Neural cell (in vitro differentiated cells): ENCODE data around the gene SLC6A6. TPM values are rescaled to one million over a fixed set of nuclear protein-coding genes. Genes with fewer than 3 reads are reported as not detected.

Source experiments
- H2AFZ ChIP-seq: fragments of 200-600, 300-800 bp; sonication (generic), shearing (Covaris generic); 2 replicates; pipeline ENCODE4 v1.6.0; 2014; ENCODE audit warnings: low read depth, mild to moderate bottlenecking, antibody characterized with exemption, low read length, moderate library complexity
- H3F3A ChIP-seq: fragments of 200-600 bp; shearing (Covaris generic); 2 replicates; pipeline ENCODE4 v1.6.1; 2016; ENCODE audit warnings: mild to moderate bottlenecking, moderate library complexity, mixed read lengths, antibody characterized with exemption, low read length; ENCODE audit not compliant: insufficient read depth, poor library complexity, severe bottlenecking
- H3K27ac ChIP-seq: fragments of 200-600, 300-800 bp; sonication (generic), shearing (Covaris generic); 2 replicates; pipeline ENCODE4 v1.5.1; 2014; ENCODE audit warnings: mild to moderate bottlenecking, low read length, moderate library complexity
- H3K27me3 ChIP-seq: fragments of 300-800, 200-600 bp; sonication (generic), shearing (Covaris generic); 2 replicates; pipeline ENCODE4 v1.6.0; 2014; ENCODE audit warnings: mild to moderate bottlenecking, low read depth, low read length, moderate library complexity; ENCODE audit not compliant: insufficient read depth
- H3K36me3 ChIP-seq: fragments of 300-800, 200-600 bp; sonication (generic), shearing (Covaris generic); 2 replicates; pipeline ENCODE4 v1.5.1; 2014; ENCODE audit warnings: mild to moderate bottlenecking, antibody characterized with exemption, low read length, moderate library complexity; ENCODE audit not compliant: insufficient read depth
- H3K4me2 ChIP-seq: fragments of 300-800, 200-600 bp; sonication (generic), shearing (Covaris generic); 2 replicates; pipeline ENCODE4 v1.6.0; 2014; ENCODE audit warnings: mild to moderate bottlenecking, low read length
- H3K4me3 ChIP-seq: fragments of 300-800, 200-600 bp; sonication (generic), shearing (Covaris generic); 2 replicates; pipeline ENCODE4 v1.5.1; 2014; ENCODE audit warnings: mild to moderate bottlenecking, low read length, moderate library complexity
- H3K79me2 ChIP-seq: fragments of 200-600 bp; shearing (Covaris generic); replicated peaks from 2 replicates; pipeline ENCODE4 v1.6.0; 2014; ENCODE audit warnings: mild to moderate bottlenecking, low read length, moderate library complexity; ENCODE audit not compliant: insufficient read depth
- H3K9ac ChIP-seq: fragments of 300-800, 200-600 bp; sonication (generic), shearing (Covaris generic); 2 replicates; pipeline ENCODE4 v1.6.1; 2016; ENCODE audit warnings: mild to moderate bottlenecking, low read length, mixed read lengths
- H3K9me2 ChIP-seq: fragments of 200-600 bp; shearing (Covaris generic); 2 replicates; pipeline ENCODE4 v1.6.1; 2016; ENCODE audit warnings: mild to moderate bottlenecking, low read length, mixed read lengths; ENCODE audit not compliant: insufficient read depth
- H3K9me3 ChIP-seq: fragments of 200-600, 300-800 bp; sonication (generic), shearing (Covaris generic); 2 replicates; pipeline ENCODE4 v1.6.1; 2016; ENCODE audit warnings: mild to moderate bottlenecking, mixed run types, low read length, moderate library complexity, mixed read lengths
- H4K20me1 ChIP-seq: fragments of 200-600 bp; shearing (Covaris generic); 2 replicates; pipeline ENCODE4 v1.6.1; 2016; ENCODE audit warnings: mild to moderate bottlenecking, mixed run types; ENCODE audit not compliant: insufficient read depth
- CTCF ChIP-seq: fragments of 450-650 bp; IDR thresholded peaks from 2 replicates; pipeline ENCODE4 v1.5.1; 2014; ENCODE audit warnings: antibody characterized with exemption, mild to moderate bottlenecking, moderate library complexity; ENCODE audit not compliant: poor library complexity, severe bottlenecking
- EP300 ChIP-seq: fragments of 450-650 bp; conservative IDR thresholded peaks from 2 replicates; pipeline ENCODE4 v1.6.1; 2014; ENCODE audit warnings: antibody characterized with exemption, mild to moderate bottlenecking, moderate library complexity; ENCODE audit not compliant: poor library complexity, severe bottlenecking
- EZH2 ChIP-seq: fragments of 200-600, 300-800 bp; shearing (Covaris generic), sonication (generic); IDR thresholded peaks from 2 replicates; pipeline ENCODE4 v1.6.1; 2014; ENCODE audit warnings: antibody characterized with exemption, low read length, borderline replicate concordance, mild to moderate bottlenecking; ENCODE audit not compliant: insufficient read depth, poor library complexity, severe bottlenecking
- MXI1 ChIP-seq: fragments of 450-650 bp; conservative IDR thresholded peaks from 2 replicates; pipeline ENCODE4 v1.6.1; 2014; ENCODE audit warnings: antibody characterized with exemption, mild to moderate bottlenecking; ENCODE audit not compliant: poor library complexity, severe bottlenecking
- POLR2AphosphoS5 ChIP-seq: IDR thresholded peaks from 2 replicates; pipeline ENCODE4 v1.6.1; 2012
- RAD21 ChIP-seq: fragments of 450-650 bp; conservative IDR thresholded peaks from 2 replicates; pipeline ENCODE4 v1.6.1; 2014; ENCODE audit warnings: antibody characterized with exemption, mild to moderate bottlenecking, moderate library complexity
- SMC3 ChIP-seq: fragments of 450-650 bp; conservative IDR thresholded peaks from 2 replicates; pipeline ENCODE4 v1.6.1; 2014; ENCODE audit warnings: antibody characterized with exemption, mild to moderate bottlenecking, moderate library complexity; ENCODE audit not compliant: poor library complexity
- TAF1 ChIP-seq: IDR thresholded peaks from 2 replicates; pipeline ENCODE4 v1.6.1; 2012; ENCODE audit warnings: low read depth
- polyA plus RNA-seq: library from polyadenylated mRNA; depleted of rRNA; stranded (reverse); fragments of >200 nt; gene quantifications from 2 replicates; pipeline ENCODE4 v1.2.3, GENCODE V29; 2014
- TF ChIP-seq, protein P1 (sequence below): IDR thresholded peaks from 2 replicates; pipeline ENCODE4 v1.6.1; 2012; ENCODE audit warnings: borderline replicate concordance

The SLC6A6 gene
- polyA plus RNA-seq, 1 donor from 2014 or later = 15.9 TPM

DNA sequence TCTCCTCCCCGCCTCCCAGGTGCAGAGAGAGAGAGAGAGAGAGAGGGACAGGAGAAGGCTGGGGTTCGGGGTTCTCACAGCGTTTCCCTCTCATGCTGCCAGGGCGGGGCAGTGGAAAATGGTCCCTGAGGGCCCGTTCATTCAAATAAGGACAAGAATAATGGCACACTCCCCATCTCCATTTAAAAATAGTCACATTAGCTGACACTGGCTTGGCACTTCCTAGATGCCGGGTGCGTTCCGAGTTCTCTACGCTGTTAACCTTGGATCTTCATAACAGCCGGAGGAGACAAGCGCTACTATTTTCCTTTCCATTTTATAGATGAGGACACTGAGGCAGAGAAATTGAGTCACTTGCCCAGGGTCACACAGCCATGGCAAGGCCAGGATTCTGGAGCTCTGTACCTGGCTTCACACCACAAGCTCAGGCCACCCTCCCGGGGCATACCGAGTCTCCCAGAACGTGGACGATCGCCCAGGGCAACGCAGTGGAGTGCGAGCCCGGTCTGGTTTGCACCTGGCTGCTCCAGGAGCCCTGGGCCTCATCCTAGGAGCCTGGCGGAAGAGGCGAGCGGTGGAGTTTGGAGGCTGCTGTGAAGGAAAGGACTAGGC, 608 bp upstream of the SLC6A6 start:
- Histone ChIP-seq H3K27me3 (no peaks in the 10 kb centered on the region), H3K9ac (peak overlapping the region; percentile 92)

GRCh38 chr3:14403619-14404155, 1.3 kb downstream of the SLC6A6 start:
- no peaks in the 10 kb centered on the region for H3K27me3 ChIP-seq
- H3K4me2 ChIP-seq = peak overlapping the region; percentile 79
- H3K79me2 ChIP-seq = peaks cover 33% of the 10 kb centered on the region
- no peaks in the 10 kb centered on the region for H3K9me2 ChIP-seq
- peak overlapping the region; percentile 51 for H2AFZ ChIP-seq
- H3F3A ChIP-seq = no peaks in the 10 kb centered on the region
- H3K36me3 ChIP-seq = no peaks in the 10 kb centered on the region
- H3K9ac ChIP-seq = peak overlapping the region; percentile 92
- H3K27ac ChIP-seq = peak overlapping the region; percentile 95
- H4K20me1 ChIP-seq = no peaks in the 10 kb centered on the region
- peak overlapping the region; percentile 93 for H3K4me3 ChIP-seq
- H3K9me3 ChIP-seq = no peaks in the 10 kb centered on the region
- TF ChIP-seq SMC3 (no peak), POLR2AphosphoS5 (no peak), EP300 (no peak), TAF1 (no peak), MXI1 (no peak), EZH2 (no peak), RAD21 (no peak)
- TF ChIP-seq, protein P1, sequence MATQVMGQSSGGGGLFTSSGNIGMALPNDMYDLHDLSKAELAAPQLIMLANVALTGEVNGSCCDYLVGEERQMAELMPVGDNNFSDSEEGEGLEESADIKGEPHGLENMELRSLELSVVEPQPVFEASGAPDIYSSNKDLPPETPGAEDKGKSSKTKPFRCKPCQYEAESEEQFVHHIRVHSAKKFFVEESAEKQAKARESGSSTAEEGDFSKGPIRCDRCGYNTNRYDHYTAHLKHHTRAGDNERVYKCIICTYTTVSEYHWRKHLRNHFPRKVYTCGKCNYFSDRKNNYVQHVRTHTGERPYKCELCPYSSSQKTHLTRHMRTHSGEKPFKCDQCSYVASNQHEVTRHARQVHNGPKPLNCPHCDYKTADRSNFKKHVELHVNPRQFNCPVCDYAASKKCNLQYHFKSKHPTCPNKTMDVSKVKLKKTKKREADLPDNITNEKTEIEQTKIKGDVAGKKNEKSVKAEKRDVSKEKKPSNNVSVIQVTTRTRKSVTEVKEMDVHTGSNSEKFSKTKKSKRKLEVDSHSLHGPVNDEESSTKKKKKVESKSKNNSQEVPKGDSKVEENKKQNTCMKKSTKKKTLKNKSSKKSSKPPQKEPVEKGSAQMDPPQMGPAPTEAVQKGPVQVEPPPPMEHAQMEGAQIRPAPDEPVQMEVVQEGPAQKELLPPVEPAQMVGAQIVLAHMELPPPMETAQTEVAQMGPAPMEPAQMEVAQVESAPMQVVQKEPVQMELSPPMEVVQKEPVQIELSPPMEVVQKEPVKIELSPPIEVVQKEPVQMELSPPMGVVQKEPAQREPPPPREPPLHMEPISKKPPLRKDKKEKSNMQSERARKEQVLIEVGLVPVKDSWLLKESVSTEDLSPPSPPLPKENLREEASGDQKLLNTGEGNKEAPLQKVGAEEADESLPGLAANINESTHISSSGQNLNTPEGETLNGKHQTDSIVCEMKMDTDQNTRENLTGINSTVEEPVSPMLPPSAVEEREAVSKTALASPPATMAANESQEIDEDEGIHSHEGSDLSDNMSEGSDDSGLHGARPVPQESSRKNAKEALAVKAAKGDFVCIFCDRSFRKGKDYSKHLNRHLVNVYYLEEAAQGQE = no peak

More for the DNA sequence above, 608 bp upstream of the SLC6A6 start:
- peak overlapping the region; percentile 31 for H3K4me2 ChIP-seq
- H3F3A ChIP-seq = no peaks in the 10 kb centered on the region
- H4K20me1 ChIP-seq = no peaks in the 10 kb centered on the region
- H3K27ac ChIP-seq = peak overlapping the region; percentile 95
- no peaks in the 10 kb centered on the region for H3K36me3 ChIP-seq
- no peaks in the 10 kb centered on the region for H3K9me3 ChIP-seq
- peak overlapping the region; percentile 93 for H3K4me3 ChIP-seq
- no peak for TF ChIP-seq EP300
- no peak for TF ChIP-seq EZH2
- TF ChIP-seq TAF1 = no peak
- no peak for TF ChIP-seq POLR2AphosphoS5
- TF ChIP-seq, protein P1 = no peak
- TF ChIP-seq RAD21 = no peak
- no peak for TF ChIP-seq MXI1
- no peak for TF ChIP-seq SMC3
- TF ChIP-seq CTCF = no peak
- H2AFZ ChIP-seq = peak overlapping the region; percentile 41
- H3K79me2 ChIP-seq = peaks cover 26% of the 10 kb centered on the region
- H3K9me2 ChIP-seq = no peaks in the 10 kb centered on the region
